ENCODE data around the gene ECE1. TPM values are rescaled to one million over a fixed set of nuclear protein-coding genes. Genes with fewer than 3 reads are reported as not detected.
"Not testable (repeated sequence)": the region's sequence is repeated elsewhere in the genome, so short reads cannot be mapped to it uniquely, and the experiment has no call there.

Gene ECE1
- total and polyA plus RNA-seq, 11 donors, result 37.3 to 140 (median 59.4) TPM

DNA sequence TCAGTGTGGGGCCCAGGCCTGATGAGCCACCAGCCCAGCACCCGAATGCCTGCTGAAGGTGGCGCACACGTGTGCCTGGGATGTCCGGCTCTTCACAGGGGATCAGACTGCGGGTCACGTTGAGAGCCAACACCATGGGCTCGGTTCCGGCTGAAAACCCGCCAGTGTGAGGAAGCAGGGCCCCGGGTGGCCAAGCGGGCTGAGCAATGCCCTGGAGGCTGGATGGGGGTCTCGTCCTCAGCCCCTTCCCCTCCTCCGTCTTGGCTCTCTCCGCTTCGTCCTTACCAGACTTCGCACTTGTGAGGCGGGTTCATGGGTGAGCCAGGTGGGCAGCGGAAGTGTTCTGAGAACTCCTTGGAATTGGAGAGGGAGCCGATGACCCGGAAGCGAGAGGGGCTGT is 70.6 kb downstream of the ECE1 start:
- ATAC-seq, result no peak
- Histone ChIP-seq H3K27ac (no peak overlapping the region), H3K27me3 (no peaks in the 10 kb centered on the region), H3K9me3 (no peaks in the 10 kb centered on the region), H3K36me3 (peaks cover 0 to 74% (median 66%) of the 10 kb centered on the region in 9 donors), H3K4me1 (no peaks in the 10 kb centered on the region), H3K4me3 (no peak overlapping the region)
- intact Hi-C loops (cut with DNase I), result no loop called here
- no peak for TF ChIP-seq POLR2A (IDR thresholded peaks at IDR 0.05)
- TF ChIP-seq, protein P1, sequence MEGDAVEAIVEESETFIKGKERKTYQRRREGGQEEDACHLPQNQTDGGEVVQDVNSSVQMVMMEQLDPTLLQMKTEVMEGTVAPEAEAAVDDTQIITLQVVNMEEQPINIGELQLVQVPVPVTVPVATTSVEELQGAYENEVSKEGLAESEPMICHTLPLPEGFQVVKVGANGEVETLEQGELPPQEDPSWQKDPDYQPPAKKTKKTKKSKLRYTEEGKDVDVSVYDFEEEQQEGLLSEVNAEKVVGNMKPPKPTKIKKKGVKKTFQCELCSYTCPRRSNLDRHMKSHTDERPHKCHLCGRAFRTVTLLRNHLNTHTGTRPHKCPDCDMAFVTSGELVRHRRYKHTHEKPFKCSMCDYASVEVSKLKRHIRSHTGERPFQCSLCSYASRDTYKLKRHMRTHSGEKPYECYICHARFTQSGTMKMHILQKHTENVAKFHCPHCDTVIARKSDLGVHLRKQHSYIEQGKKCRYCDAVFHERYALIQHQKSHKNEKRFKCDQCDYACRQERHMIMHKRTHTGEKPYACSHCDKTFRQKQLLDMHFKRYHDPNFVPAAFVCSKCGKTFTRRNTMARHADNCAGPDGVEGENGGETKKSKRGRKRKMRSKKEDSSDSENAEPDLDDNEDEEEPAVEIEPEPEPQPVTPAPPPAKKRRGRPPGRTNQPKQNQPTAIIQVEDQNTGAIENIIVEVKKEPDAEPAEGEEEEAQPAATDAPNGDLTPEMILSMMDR (IDR thresholded peaks at IDR 0.05), result no peak
- 93 to 96% (median 95%) methylated on average over 13 to 21 of the region's 21 CpGs for WGBS, 4 donors
- DNase-seq, result no peak

DNA sequence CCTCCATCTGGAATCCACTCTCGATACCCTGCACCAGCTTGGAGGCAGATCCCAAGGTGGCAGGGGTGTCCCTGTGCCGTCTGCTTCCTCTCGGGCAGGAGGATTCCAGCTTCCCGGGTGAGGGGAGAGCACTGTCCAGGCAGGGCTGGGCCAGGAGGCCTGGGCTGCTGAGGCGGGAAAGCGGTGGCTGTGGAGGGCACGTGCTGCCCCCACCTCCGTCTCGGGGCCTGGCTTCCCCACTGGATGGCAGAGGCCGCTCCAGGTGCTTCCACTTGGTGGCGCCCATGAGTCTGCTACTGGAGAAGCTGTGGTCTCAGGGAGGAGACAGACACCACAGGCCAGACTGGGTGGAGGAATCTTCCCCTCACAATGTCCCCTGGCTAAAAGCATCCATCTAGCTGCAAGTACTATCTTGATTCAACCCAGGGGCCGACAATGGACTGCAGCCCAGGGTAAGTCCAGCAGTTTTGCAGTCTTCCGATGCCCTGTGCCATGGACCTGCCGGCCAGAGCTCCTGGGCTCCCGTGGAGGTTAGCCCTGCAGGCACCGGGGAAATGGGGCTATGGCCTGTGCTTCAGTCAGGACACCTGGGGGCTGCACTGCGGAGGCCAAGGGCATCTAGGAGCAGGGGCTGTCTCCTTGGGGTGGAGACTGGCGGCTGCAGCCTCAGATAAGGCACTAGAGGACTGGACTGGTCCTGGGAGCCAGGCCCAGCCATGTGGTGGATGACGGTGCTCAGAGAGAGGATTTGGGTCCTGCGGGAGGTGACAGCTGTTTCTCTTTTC is 72.3 kb downstream of the ECE1 start:
- TF ChIP-seq POLR2A (IDR thresholded peaks at IDR 0.05), result no peak
- TF ChIP-seq, protein P1 (IDR thresholded peaks at IDR 0.05), result peak in 11 of 12 donors; percentile 8 to 45 (median 27)
- WGBS, 4 donors, result 82 to 90% (median 86%) methylated on average over 9 to 20 of the region's 20 CpGs
- DNase-seq (peak in 1 of 5 donors; percentile 49), ATAC-seq (peak in 2 of 4 donors; percentile 31 to 32)
- peaks cover 0 to 57% (median 50%) of the 10 kb centered on the region in 9 donors for H3K36me3 ChIP-seq
- no peaks in the 10 kb centered on the region for H3K4me1 ChIP-seq
- intact Hi-C loops (cut with DNase I), result no loop called here
- no peaks in the 10 kb centered on the region for H3K27me3 ChIP-seq
- no peaks in the 10 kb centered on the region for H3K9me3 ChIP-seq
- no peak overlapping the region for H3K27ac ChIP-seq
- no peak overlapping the region for H3K4me3 ChIP-seq

DNA sequence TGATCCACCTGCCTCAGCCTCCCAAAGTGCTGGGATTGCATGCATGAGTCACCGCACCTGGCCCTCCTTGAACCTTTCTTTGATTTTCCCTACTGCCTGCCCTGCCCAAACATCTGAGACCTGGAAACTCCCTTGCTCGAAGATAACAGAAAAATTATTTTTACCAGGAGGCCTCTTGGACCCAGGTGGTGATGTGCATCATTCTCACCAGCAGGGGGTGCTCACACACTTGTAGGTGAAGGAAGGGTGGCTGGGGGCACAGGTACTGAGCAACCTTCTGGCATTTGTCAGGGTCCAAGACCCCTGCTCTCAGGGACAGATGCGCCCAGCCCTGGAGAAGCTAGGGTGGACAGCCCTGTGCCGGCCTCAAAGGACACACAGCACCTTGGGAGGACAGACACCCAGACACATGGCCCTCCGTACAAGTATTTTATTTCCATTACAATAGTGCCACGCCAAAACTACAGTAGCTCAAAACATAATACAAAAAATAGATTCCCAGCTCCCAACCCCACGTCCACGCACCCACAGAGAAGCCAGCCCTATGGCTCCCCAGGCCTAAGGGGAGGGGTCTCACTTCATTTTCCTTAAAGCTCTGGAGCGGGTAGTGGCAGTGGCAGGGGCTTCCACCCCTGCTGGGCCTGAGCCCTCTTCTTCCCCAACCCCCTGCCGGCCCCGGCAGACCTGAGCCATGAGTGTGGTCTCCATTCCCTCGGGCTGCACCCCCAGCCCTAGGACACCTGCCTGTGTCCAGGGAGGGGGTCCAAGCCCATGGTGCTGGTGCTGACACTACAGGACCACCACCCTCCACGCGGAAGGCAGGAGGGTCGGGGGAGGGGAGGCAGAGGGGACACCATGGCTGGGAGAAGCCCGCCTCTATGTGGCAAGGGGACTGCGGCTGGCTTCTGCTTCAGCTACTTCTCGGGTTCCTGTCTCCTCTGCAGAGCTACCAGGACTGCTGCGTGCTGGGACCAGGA is 73.1 kb downstream of the ECE1 start:
- H3K4me1 ChIP-seq, result no peaks in the 10 kb centered on the region
- no peaks in the 10 kb centered on the region for H3K9me3 ChIP-seq
- DNase-seq (peak in 4 of 5 donors; percentile 25 to 40 (median 34)), ATAC-seq (peak in 3 of 4 donors; percentile 31 to 37 (median 35))
- no peaks in the 10 kb centered on the region for H3K27me3 ChIP-seq
- H3K36me3 ChIP-seq, result peaks cover 0 to 49% (median 41%) of the 10 kb centered on the region in 9 donors
- intact Hi-C loops (cut with DNase I), result no loop called here
- H3K4me3 ChIP-seq, result no peak overlapping the region
- no peak overlapping the region for H3K27ac ChIP-seq
- TF ChIP-seq POLR2A (IDR thresholded peaks at IDR 0.05), result no peak
- TF ChIP-seq, protein P1 (IDR thresholded peaks at IDR 0.05), result peak; percentile 46 to 74 (median 66)
- 81 to 85% (median 83%) methylated on average over 12 to 19 of the region's 19 CpGs for WGBS, 4 donors

DNA sequence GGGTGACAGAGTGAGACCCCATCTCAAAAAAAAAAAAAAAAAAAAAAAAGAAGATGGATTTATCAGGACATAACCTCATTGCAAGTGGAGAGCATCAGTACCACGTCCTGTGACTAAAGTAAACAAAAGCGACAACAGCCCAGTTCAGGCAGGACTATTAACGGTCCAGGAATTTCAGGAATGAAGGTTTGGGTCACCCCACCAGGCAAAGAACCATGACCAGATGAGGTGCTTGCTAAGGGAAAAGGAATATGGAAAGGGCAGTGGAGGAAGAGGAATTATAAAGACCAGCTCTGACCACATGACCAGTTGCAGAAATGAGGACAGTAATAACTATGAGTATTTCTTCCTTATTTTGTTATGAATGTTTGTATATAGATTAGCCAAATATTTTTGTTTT is 78.1 kb downstream of the ECE1 start:
- TF ChIP-seq POLR2A (IDR thresholded peaks at IDR 0.05), result no peak
- TF ChIP-seq, protein P1 (IDR thresholded peaks at IDR 0.05), result no peak
- intact Hi-C loops (cut with DNase I), result no loop called here
- Histone ChIP-seq H3K9me3 (no peaks in the 10 kb centered on the region), H3K27ac (no peak overlapping the region), H3K4me1 (no peaks in the 10 kb centered on the region), H3K27me3 (no peaks in the 10 kb centered on the region), H3K36me3 (peaks cover 0 to 1% (median 0%) of the 10 kb centered on the region in 9 donors), H3K4me3 (no peak overlapping the region)
- DNase-seq, result no peak
- WGBS, 4 donors, result 51 to 62% (median 58%) methylated on average over 3 of the region's 3 CpGs
- ATAC-seq, result no peak

DNA sequence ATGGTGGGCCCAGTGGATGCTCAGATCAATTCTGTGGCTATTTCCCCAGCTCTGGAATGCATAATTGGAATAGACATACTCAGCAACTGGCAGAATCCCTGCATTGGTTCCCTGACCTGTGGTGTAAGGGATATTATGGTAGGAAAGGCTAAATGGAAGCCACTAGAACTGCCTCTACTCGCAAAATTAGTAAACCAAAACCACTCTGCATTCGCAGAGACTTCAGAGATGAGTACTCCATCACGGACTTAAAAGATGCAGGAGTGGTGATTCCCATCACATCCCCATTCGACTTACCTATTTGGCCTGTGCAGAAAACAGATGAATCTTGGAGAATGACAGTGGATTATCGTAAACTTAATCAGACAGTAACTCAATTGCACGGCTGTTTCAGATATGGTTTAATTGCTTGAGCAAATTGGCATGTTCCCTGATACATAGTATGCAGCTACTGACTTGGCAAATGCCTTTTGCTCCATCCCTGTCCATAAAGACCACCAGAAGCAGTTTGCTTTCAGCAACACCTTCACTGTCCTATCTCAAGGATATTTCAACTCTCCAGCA is 82.0 kb downstream of the ECE1 start:
- H3K4me1 ChIP-seq; intact Hi-C loops (cut with DNase I); H3K4me3 ChIP-seq; H3K9me3 ChIP-seq; ATAC-seq; H3K27me3 ChIP-seq; H3K36me3 ChIP-seq; DNase-seq; H3K27ac ChIP-seq: not testable (repeated sequence)
- WGBS, 4 donors, result 85 to 91% (median 89%) methylated on average over 6 of the region's 6 CpGs

All from heart left ventricle (tissue), 16 donors.